ENCODE measurements around the gene BIRC2. TPM values are rescaled to one million over a fixed set of nuclear protein-coding genes. Genes with fewer than 3 reads are reported as not detected.

BIRC2 gene
- total and polyA plus RNA-seq, 10 of the 15 experiments (the other 5 are each of a cell fraction or from before 2014, with no cell fraction given), result 13.8 to 75.8 (median 26.5) TPM

DNA sequence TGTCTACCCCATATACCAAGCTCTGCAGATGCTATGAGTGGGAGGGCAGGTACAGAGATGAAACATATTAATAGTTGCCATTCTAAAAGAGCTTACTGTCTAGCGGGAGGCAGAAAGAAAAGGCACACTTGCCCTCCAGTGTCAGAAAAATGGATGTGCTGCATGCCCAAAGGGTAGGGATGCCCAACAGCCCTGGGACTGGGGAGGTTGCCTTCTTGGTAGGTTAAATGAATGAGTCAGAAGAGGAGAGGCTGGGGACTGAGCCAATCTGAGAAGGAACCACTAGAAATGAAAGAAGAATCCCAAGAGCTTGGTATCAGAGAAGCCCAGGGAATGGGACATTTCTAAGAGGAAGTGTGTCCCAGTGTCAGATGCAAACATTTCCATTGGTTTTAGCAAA lies 28.5 kb upstream of the BIRC2 start (continued):
- TF ChIP-seq SIX5 (IDR thresholded peaks at IDR 0.05; ENCODE audit: low read depth, low read length, severe bottlenecking) (no peak), IKZF2 (IDR thresholded peaks at IDR 0.05) (peak in 1 of 2 experiments; percentile 28; a peak in 2 of 4 replicates), IKZF1 (conservative IDR thresholded peaks at IDR 0.05) (0 out of 2 replicates have a peak, but pooled peaks have one; percentile 10), YBX1 (IDR thresholded peaks at IDR 0.05) (no peak), SREBF1 (IDR thresholded peaks at IDR 0.05; ENCODE audit: low read length) (no peak), WRNIP1 (IDR thresholded peaks at IDR 0.05; ENCODE audit: borderline replicate concordance, low read depth, low read length) (no peak), CREM (IDR thresholded peaks at IDR 0.05; ENCODE audit: low read depth) (0 out of 2 replicates have a peak, but pooled peaks have one; percentile 2), BHLHE40 (IDR thresholded peaks at IDR 0.05; ENCODE audit: borderline replicate concordance in 1 of 2, low read depth in 2 of 2, low read length in 1 of 2) (no peak)
- TF ChIP-seq, protein P1, sequence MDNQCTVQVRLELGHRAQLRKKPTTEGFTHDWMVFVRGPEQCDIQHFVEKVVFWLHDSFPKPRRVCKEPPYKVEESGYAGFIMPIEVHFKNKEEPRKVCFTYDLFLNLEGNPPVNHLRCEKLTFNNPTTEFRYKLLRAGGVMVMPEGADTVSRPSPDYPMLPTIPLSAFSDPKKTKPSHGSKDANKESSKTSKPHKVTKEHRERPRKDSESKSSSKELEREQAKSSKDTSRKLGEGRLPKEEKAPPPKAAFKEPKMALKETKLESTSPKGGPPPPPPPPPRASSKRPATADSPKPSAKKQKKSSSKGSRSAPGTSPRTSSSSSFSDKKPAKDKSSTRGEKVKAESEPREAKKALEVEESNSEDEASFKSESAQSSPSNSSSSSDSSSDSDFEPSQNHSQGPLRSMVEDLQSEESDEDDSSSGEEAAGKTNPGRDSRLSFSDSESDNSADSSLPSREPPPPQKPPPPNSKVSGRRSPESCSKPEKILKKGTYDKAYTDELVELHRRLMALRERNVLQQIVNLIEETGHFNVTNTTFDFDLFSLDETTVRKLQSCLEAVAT (IDR thresholded peaks at IDR 0.05), result no peak; the same call in 1 of the 2 replicates
- TF ChIP-seq, protein P2, sequence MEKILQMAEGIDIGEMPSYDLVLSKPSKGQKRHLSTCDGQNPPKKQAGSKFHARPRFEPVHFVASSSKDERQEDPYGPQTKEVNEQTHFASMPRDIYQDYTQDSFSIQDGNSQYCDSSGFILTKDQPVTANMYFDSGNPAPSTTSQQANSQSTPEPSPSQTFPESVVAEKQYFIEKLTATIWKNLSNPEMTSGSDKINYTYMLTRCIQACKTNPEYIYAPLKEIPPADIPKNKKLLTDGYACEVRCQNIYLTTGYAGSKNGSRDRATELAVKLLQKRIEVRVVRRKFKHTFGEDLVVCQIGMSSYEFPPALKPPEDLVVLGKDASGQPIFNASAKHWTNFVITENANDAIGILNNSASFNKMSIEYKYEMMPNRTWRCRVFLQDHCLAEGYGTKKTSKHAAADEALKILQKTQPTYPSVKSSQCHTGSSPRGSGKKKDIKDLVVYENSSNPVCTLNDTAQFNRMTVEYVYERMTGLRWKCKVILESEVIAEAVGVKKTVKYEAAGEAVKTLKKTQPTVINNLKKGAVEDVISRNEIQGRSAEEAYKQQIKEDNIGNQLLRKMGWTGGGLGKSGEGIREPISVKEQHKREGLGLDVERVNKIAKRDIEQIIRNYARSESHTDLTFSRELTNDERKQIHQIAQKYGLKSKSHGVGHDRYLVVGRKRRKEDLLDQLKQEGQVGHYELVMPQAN (conservative IDR thresholded peaks at IDR 0.05), result no peak
- TF ChIP-seq, protein P3, sequence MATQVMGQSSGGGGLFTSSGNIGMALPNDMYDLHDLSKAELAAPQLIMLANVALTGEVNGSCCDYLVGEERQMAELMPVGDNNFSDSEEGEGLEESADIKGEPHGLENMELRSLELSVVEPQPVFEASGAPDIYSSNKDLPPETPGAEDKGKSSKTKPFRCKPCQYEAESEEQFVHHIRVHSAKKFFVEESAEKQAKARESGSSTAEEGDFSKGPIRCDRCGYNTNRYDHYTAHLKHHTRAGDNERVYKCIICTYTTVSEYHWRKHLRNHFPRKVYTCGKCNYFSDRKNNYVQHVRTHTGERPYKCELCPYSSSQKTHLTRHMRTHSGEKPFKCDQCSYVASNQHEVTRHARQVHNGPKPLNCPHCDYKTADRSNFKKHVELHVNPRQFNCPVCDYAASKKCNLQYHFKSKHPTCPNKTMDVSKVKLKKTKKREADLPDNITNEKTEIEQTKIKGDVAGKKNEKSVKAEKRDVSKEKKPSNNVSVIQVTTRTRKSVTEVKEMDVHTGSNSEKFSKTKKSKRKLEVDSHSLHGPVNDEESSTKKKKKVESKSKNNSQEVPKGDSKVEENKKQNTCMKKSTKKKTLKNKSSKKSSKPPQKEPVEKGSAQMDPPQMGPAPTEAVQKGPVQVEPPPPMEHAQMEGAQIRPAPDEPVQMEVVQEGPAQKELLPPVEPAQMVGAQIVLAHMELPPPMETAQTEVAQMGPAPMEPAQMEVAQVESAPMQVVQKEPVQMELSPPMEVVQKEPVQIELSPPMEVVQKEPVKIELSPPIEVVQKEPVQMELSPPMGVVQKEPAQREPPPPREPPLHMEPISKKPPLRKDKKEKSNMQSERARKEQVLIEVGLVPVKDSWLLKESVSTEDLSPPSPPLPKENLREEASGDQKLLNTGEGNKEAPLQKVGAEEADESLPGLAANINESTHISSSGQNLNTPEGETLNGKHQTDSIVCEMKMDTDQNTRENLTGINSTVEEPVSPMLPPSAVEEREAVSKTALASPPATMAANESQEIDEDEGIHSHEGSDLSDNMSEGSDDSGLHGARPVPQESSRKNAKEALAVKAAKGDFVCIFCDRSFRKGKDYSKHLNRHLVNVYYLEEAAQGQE (IDR thresholded peaks at IDR 0.05; ENCODE audit: low read depth, low read length), result no peak
- TF ChIP-seq, protein P4, sequence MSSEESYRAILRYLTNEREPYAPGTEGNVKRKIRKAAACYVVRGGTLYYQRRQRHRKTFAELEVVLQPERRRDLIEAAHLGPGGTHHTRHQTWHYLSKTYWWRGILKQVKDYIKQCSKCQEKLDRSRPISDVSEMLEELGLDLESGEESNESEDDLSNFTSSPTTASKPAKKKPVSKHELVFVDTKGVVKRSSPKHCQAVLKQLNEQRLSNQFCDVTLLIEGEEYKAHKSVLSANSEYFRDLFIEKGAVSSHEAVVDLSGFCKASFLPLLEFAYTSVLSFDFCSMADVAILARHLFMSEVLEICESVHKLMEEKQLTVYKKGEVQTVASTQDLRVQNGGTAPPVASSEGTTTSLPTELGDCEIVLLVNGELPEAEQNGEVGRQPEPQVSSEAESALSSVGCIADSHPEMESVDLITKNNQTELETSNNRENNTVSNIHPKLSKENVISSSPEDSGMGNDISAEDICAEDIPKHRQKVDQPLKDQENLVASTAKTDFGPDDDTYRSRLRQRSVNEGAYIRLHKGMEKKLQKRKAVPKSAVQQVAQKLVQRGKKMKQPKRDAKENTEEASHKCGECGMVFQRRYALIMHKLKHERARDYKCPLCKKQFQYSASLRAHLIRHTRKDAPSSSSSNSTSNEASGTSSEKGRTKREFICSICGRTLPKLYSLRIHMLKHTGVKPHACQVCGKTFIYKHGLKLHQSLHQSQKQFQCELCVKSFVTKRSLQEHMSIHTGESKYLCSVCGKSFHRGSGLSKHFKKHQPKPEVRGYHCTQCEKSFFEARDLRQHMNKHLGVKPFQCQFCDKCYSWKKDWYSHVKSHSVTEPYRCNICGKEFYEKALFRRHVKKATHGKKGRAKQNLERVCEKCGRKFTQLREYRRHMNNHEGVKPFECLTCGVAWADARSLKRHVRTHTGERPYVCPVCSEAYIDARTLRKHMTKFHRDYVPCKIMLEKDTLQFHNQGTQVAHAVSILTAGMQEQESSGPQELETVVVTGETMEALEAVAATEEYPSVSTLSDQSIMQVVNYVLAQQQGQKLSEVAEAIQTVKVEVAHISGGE (CRISPR knock-in tag; IDR thresholded peaks at IDR 0.05), result no peak
- TF ChIP-seq, protein P5, sequence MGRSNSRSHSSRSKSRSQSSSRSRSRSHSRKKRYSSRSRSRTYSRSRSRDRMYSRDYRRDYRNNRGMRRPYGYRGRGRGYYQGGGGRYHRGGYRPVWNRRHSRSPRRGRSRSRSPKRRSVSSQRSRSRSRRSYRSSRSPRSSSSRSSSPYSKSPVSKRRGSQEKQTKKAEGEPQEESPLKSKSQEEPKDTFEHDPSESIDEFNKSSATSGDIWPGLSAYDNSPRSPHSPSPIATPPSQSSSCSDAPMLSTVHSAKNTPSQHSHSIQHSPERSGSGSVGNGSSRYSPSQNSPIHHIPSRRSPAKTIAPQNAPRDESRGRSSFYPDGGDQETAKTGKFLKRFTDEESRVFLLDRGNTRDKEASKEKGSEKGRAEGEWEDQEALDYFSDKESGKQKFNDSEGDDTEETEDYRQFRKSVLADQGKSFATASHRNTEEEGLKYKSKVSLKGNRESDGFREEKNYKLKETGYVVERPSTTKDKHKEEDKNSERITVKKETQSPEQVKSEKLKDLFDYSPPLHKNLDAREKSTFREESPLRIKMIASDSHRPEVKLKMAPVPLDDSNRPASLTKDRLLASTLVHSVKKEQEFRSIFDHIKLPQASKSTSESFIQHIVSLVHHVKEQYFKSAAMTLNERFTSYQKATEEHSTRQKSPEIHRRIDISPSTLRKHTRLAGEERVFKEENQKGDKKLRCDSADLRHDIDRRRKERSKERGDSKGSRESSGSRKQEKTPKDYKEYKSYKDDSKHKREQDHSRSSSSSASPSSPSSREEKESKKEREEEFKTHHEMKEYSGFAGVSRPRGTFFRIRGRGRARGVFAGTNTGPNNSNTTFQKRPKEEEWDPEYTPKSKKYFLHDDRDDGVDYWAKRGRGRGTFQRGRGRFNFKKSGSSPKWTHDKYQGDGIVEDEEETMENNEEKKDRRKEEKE (IDR thresholded peaks at IDR 0.05), result no peak
- TF ChIP-seq, protein P6, sequence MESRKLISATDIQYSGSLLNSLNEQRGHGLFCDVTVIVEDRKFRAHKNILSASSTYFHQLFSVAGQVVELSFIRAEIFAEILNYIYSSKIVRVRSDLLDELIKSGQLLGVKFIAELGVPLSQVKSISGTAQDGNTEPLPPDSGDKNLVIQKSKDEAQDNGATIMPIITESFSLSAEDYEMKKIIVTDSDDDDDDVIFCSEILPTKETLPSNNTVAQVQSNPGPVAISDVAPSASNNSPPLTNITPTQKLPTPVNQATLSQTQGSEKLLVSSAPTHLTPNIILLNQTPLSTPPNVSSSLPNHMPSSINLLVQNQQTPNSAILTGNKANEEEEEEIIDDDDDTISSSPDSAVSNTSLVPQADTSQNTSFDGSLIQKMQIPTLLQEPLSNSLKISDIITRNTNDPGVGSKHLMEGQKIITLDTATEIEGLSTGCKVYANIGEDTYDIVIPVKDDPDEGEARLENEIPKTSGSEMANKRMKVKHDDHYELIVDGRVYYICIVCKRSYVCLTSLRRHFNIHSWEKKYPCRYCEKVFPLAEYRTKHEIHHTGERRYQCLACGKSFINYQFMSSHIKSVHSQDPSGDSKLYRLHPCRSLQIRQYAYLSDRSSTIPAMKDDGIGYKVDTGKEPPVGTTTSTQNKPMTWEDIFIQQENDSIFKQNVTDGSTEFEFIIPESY (IDR thresholded peaks at IDR 0.05), result no peak

Measured in GM12878 (cell line).